Measurements from ENCODE around the gene HPCA. TPM values are rescaled to one million over a fixed set of nuclear protein-coding genes. Genes with fewer than 3 reads are reported as not detected.

HPCA gene
- total RNA-seq, 1 donor from 2014 or later, result not detected

DNA sequence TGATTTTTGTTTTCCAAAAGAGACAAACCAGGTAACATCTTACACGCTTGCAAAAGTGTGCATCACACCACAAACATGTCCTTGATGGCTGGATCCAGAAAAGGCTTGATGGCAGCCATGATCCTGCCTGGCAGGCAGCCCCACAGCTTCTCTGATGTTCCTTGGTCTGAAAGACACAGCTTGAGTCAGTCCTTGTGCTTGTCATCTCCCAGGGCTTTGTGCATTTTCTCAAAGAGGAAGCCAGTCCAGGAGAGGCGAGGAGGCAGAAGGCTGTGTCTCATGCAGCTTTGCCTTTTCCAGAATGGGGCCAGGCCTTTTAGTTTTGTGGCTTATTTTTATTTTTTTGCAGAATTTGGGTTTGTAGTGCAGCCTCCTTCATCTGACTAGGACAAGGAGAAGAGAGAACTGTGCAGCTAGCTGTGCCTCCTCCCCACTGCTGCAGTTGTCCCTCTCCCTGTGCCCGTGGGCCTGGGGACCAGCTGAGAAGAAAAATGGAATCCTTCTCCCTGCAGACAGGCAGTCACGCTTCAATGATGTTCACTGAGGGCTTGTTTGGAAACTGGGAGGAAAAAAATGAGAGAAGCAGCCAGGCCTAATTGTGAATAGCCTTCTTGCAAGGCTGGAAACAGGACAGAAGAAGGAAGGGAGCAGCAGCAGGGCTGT lies 22.9 kb upstream of the HPCA start:
- no peak for TF ChIP-seq EZH2 (IDR thresholded peaks at IDR 0.05; ENCODE audit: insufficient read depth, low read length)
- TF ChIP-seq, protein P1, sequence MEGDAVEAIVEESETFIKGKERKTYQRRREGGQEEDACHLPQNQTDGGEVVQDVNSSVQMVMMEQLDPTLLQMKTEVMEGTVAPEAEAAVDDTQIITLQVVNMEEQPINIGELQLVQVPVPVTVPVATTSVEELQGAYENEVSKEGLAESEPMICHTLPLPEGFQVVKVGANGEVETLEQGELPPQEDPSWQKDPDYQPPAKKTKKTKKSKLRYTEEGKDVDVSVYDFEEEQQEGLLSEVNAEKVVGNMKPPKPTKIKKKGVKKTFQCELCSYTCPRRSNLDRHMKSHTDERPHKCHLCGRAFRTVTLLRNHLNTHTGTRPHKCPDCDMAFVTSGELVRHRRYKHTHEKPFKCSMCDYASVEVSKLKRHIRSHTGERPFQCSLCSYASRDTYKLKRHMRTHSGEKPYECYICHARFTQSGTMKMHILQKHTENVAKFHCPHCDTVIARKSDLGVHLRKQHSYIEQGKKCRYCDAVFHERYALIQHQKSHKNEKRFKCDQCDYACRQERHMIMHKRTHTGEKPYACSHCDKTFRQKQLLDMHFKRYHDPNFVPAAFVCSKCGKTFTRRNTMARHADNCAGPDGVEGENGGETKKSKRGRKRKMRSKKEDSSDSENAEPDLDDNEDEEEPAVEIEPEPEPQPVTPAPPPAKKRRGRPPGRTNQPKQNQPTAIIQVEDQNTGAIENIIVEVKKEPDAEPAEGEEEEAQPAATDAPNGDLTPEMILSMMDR (IDR thresholded peaks at IDR 0.05; ENCODE audit: insufficient read depth, low read depth, low read length), result no peak
- no peaks in the 10 kb centered on the region for H3K36me3 ChIP-seq (ENCODE audit: insufficient read depth, low read length)
- H3K9ac ChIP-seq (ENCODE audit: low read length), result no peak overlapping the region
- DNase-seq (ENCODE audit: low read depth) (no peak), FAIRE-seq (no peak)
- H3K4me3 ChIP-seq (ENCODE audit: insufficient read depth, low read depth, low read length), result no peak overlapping the region
- H3K4me1 ChIP-seq (ENCODE audit: insufficient read depth, low read length), result no peaks in the 10 kb centered on the region
- H3K4me3 Mint-ChIP-seq (ENCODE audit: unreplicated experiment), result no peak overlapping the region
- no peak overlapping the region for H3K4me2 ChIP-seq (ENCODE audit: low read length)
- no peaks in the 10 kb centered on the region for H3K9me3 Mint-ChIP-seq (ENCODE audit: unreplicated experiment)
- peaks cover 19% of the 10 kb centered on the region for H3K36me3 Mint-ChIP-seq (ENCODE audit: low read depth, unreplicated experiment)
- peaks cover 7% of the 10 kb centered on the region for H3K4me1 Mint-ChIP-seq (ENCODE audit: low read depth, unreplicated experiment)
- H3K9me3 ChIP-seq (ENCODE audit: insufficient read depth, low read depth, low read length), result no peaks in the 10 kb centered on the region
- H3K27me3 ChIP-seq (ENCODE audit: insufficient read depth, low read length), result no peaks in the 10 kb centered on the region
- H3K27me3 Mint-ChIP-seq (ENCODE audit: low read depth, unreplicated experiment), result peaks cover 9% of the 10 kb centered on the region
- H3K27ac Mint-ChIP-seq (ENCODE audit: unreplicated experiment), result no peak overlapping the region
- no peak overlapping the region for H3K27ac ChIP-seq (ENCODE audit: low read depth, low read length)
- no peaks in the 10 kb centered on the region for H3K79me2 ChIP-seq (ENCODE audit: insufficient read depth, low read length)
- peaks cover 4% of the 10 kb centered on the region for H4K20me1 ChIP-seq (ENCODE audit: insufficient read depth, low read length)
- H2AFZ ChIP-seq (ENCODE audit: low read depth, low read length), result no peak overlapping the region

DNA sequence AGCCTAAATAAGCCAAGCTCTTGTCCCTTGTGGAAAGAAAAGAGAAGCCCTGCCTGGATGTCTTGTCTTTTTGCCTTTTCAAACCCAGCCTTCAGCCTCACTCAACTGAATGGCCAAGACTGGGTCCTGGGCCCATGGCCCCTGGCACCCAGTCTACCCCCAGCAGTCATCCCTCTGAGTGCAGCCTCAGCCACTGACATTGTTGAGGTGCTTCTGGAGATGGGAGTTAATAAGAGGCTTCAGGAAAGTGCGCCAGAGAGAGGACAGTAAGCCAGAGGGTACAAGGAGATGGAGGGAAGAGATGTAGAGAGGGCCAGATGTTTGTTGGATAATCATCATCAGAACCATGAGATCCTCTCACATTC lies 22.4 kb upstream of the HPCA start:
- Mint-ChIP-seq H3K9me3 (ENCODE audit: unreplicated experiment) (no peaks in the 10 kb centered on the region), H3K36me3 (ENCODE audit: low read depth, unreplicated experiment) (peaks cover 22% of the 10 kb centered on the region), H3K27ac (ENCODE audit: unreplicated experiment) (no peak overlapping the region), H3K4me1 (ENCODE audit: low read depth, unreplicated experiment) (peaks cover 7% of the 10 kb centered on the region), H3K27me3 (ENCODE audit: low read depth, unreplicated experiment) (peaks cover 14% of the 10 kb centered on the region), H3K4me3 (ENCODE audit: unreplicated experiment) (no peak overlapping the region)
- H2AFZ ChIP-seq (ENCODE audit: low read depth, low read length), result no peak overlapping the region
- peaks cover 4% of the 10 kb centered on the region for H4K20me1 ChIP-seq (ENCODE audit: insufficient read depth, low read length)
- H3K9ac ChIP-seq (ENCODE audit: low read length), result no peak overlapping the region
- H3K4me3 ChIP-seq (ENCODE audit: insufficient read depth, low read depth, low read length), result no peak overlapping the region
- H3K4me2 ChIP-seq (ENCODE audit: low read length), result no peak overlapping the region
- FAIRE-seq (no peak), DNase-seq (ENCODE audit: low read depth) (no peak)
- no peaks in the 10 kb centered on the region for H3K79me2 ChIP-seq (ENCODE audit: insufficient read depth, low read length)
- no peaks in the 10 kb centered on the region for H3K36me3 ChIP-seq (ENCODE audit: insufficient read depth, low read length)
- H3K9me3 ChIP-seq (ENCODE audit: insufficient read depth, low read depth, low read length), result no peaks in the 10 kb centered on the region
- H3K27me3 ChIP-seq (ENCODE audit: insufficient read depth, low read length), result no peaks in the 10 kb centered on the region
- H3K27ac ChIP-seq (ENCODE audit: low read depth, low read length), result no peak overlapping the region
- TF ChIP-seq, protein P1 (IDR thresholded peaks at IDR 0.05; ENCODE audit: insufficient read depth, low read depth, low read length), result no peak
- TF ChIP-seq EZH2 (IDR thresholded peaks at IDR 0.05; ENCODE audit: insufficient read depth, low read length), result no peak
- H3K4me1 ChIP-seq (ENCODE audit: insufficient read depth, low read length), result no peaks in the 10 kb centered on the region

DNA sequence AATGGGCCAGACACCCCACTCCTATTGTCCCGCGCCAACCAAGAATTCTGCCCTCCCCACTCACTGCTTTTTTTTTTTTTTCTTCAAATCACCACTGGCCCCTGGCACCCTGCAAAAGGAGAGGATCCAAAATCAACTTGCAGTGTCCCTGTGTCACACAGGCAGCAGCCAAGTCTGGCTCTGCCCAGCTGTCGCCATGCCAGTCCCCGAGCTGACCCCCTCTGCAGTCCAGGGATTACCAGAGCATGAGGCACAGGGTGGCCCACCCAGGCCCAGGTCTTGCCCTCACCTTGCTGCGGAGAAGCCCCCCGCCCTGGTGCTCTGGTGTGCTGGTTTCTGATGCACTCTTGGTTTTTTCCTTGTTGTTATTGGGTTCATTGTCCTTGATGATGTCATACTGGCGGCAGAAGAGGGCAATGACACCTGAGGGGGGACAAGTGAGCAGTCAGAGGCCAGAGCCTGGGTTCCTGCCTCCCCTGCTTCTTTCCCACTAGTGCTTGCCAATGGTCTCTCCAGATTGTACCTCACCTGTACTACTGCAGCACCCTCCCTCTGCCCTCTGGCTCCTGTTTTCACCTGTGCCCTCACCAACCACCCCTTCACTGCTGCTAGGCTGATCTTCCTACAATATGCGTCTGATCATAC lies 21.8 kb upstream of the HPCA start:
- peaks cover 4% of the 10 kb centered on the region for H4K20me1 ChIP-seq (ENCODE audit: insufficient read depth, low read length)
- Mint-ChIP-seq H3K27me3 (ENCODE audit: low read depth, unreplicated experiment) (peaks cover 21% of the 10 kb centered on the region), H3K4me3 (ENCODE audit: unreplicated experiment) (no peak overlapping the region), H3K4me1 (ENCODE audit: low read depth, unreplicated experiment) (peaks cover 7% of the 10 kb centered on the region), H3K9me3 (ENCODE audit: unreplicated experiment) (no peaks in the 10 kb centered on the region), H3K36me3 (ENCODE audit: low read depth, unreplicated experiment) (peaks cover 27% of the 10 kb centered on the region), H3K27ac (ENCODE audit: unreplicated experiment) (no peak overlapping the region)
- H3K4me1 ChIP-seq (ENCODE audit: insufficient read depth, low read length), result no peaks in the 10 kb centered on the region
- no peak overlapping the region for H3K4me2 ChIP-seq (ENCODE audit: low read length)
- no peak for TF ChIP-seq EZH2 (IDR thresholded peaks at IDR 0.05; ENCODE audit: insufficient read depth, low read length)
- TF ChIP-seq, protein P1 (IDR thresholded peaks at IDR 0.05; ENCODE audit: insufficient read depth, low read depth, low read length), result no peak
- FAIRE-seq (no peak), DNase-seq (ENCODE audit: low read depth) (no peak)
- H3K79me2 ChIP-seq (ENCODE audit: insufficient read depth, low read length), result no peaks in the 10 kb centered on the region
- H3K4me3 ChIP-seq (ENCODE audit: insufficient read depth, low read depth, low read length), result no peak overlapping the region
- no peaks in the 10 kb centered on the region for H3K36me3 ChIP-seq (ENCODE audit: insufficient read depth, low read length)
- H2AFZ ChIP-seq (ENCODE audit: low read depth, low read length), result no peak overlapping the region
- no peaks in the 10 kb centered on the region for H3K9me3 ChIP-seq (ENCODE audit: insufficient read depth, low read depth, low read length)
- no peaks in the 10 kb centered on the region for H3K27me3 ChIP-seq (ENCODE audit: insufficient read depth, low read length)
- no peak overlapping the region for H3K9ac ChIP-seq (ENCODE audit: low read length)
- H3K27ac ChIP-seq (ENCODE audit: low read depth, low read length), result no peak overlapping the region
